Activated T-cell treated with anti-CD3 and anti-CD28 coated beads, Interleukin-2, amount 50 U/mL, for 1 hour (primary cell): ENCODE results near the gene TPR.

Experiments
- DNase-seq: peaks from one replicate; pipeline ENCODE4 v3.0.0-alpha.2; 2020

TPR gene

DNA sequence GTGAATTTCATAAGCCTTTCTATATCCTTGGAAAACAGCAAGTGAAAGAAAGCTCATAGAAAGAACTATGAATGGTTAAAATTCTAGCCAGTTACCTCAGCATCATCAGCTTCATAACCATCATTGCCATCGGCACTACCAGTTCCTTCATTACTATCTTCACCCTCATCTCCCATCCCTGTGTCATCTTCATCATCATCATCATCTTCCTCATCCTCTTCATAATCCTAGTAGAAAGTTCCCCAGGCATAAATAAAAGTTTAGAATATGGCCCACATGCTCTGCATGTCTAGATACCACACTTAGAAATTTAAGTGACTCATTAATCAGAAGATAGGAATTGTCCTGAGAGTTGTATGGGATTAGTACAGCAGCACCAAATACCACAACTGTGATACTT, 49.0 kb downstream of the TPR start:
- DNase-seq, result no peak

GRCh38 chr1:186325239-186325638, 49.8 kb downstream of the TPR start:
- DNase-seq, result no peak

DNA sequence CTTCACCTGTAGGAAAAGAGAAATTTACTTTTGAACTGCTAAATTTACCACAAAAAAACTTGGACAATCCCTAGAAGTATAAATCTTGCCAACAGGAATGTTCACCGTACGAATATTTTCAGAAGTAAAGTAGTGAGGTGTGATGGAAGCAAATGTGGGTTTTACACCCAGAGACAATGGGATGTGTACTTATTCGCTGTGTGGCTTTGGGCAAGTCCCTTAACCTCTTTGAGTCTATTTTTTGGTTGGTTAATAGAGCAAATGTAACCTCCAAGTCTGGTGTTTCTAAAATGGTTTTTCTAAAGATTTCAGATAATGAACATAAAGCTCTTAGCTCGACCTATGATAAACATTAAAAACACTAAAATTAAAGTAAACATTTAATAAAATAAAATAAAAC, 51.2 kb downstream of the TPR start:
- no peak for DNase-seq

DNA sequence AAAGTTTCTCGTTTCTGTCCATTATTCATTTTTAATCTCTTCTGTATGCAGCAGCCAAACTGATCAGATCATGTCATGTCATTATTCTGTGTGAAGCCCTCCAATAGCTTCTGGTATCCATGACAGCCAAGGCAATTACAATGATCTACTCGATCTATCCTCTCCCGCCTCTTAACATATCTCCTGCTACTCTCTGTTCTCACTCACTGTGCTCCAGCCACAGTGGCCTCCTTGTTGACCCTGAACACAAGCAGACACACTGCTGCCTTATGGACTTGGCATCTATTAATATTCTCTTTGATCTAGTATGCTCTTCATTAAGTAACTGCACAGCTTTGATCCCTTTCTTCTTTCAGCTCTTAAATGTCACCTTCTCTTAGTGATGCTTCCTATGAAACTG, 59.5 kb downstream of the TPR start:
- DNase-seq, result no peak

GRCh38 chr1:186311375-186312051, 63.5 kb downstream of the TPR start:
- DNase-seq, result no peak

GRCh38 chr1:186310307-186310706, 64.7 kb downstream of the TPR start:
- DNase-seq, result no peak

DNA sequence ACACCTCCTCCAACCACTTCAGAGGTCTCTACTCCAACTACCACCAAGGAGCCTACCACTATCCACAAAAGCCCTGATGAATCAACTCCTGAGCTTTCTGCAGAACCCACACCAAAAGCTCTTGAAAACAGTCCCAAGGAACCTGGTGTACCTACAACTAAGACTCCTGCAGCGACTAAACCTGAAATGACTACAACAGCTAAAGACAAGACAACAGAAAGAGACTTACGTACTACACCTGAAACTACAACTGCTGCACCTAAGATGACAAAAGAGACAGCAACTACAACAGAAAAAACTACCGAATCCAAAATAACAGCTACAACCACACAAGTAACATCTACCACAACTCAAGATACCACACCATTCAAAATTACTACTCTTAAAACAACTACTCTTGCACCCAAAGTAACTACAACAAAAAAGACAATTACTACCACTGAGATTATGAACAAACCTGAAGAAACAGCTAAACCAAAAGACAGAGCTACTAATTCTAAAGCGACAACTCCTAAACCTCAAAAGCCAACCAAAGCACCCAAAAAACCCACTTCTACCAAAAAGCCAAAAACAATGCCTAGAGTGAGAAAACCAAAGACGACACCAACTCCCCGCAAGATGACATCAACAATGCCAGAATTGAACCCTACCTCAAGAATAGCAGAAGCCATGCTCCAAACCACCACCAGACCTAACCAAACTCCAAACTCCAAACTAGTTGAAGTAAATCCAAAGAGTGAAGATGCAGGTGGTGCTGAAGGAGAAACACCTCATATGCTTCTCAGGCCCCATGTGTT, 66.6 kb downstream of the TPR start:
- DNase-seq, result no peak

DNA sequence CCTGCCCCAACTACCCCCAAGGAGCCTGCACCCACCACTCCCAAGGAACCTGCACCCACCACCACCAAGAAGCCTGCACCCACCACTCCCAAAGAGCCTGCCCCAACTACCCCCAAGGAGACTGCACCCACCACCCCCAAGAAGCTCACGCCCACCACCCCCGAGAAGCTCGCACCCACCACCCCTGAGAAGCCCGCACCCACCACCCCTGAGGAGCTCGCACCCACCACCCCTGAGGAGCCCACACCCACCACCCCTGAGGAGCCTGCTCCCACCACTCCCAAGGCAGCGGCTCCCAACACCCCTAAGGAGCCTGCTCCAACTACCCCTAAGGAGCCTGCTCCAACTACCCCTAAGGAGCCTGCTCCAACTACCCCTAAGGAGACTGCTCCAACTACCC, 67.6 kb downstream of the TPR start:
- DNase-seq, result no peak

- no peak for DNase-seq
Measured at GRCh38 chr1:186306533-186306932, 68.5 kb downstream of the TPR start.

DNA sequence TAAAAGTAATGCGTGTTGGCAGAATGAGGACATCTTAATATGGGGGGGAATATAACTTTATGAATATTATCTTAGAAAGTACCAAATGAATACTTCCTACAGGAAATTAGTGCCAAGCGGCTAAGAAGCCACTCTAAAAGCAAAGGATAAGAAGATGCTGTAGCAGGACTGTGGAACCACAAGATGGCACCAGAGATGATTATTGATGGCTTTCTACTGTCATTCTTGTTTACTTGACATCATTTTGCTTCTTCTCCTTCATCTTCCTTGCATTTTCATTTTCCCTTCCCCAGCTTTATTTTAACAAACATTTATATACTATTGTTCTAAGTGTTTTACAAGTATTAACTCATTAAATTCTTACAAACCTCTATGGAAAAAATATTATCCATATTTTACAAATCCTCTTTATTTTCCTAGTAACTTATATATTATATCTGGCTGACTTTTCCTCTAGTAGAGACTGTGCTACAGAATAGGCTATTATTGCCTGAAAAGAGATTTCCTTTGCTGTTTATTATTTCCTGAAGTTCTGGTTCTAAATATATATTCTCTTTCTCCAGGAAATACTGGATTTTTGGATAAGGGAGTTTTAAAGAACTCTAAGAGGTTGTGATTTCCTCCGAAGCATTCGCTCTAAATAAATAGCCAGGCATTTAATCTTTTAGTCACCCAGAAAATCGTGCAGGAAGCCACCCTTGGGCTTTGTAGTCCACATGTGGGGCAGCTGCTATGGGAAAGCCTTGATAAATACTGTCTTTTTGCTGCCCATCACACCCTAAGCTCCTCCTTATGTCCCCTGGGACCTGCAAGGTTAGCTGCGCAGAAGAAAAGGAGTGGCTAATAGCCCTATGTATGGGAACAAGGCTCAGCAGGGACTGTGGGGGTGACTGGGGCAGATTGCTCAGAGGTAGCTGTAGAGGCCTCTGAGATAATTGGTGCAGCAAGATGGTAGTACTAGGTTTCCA, 69.8 kb downstream of the TPR start:
- DNase-seq, result no peak

DNA sequence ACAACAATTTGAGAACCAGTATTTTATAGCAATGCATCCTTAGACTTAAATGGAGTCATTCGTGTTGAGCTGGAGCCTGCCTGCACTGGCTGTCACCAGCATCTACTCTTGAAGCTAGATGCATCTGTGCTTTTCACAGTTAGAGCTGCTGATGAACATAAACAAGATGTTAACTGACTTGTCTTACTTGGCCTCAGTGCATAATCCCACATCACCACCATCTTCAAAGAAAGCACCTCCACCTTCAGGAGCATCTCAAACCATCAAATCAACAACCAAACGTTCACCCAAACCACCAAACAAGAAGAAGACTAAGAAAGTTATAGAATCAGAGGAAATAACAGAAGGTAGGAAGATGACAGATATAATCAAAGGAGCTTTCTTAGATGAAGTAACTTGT, 71.1 kb downstream of the TPR start:
- no peak for DNase-seq

GRCh38 chr1:186302381-186302920, 72.6 kb downstream of the TPR start:
- DNase-seq, result no peak

- no peak for DNase-seq
Measured at GRCh38 chr1:186301448-186301847, 73.6 kb downstream of the TPR start.

GRCh38 chr1:186300056-186300455, 75.0 kb downstream of the TPR start:
- DNase-seq, result no peak

GRCh38 chr1:186299570-186299969, 75.5 kb downstream of the TPR start:
- no peak for DNase-seq

GRCh38 chr1:186298851-186299250, 76.2 kb downstream of the TPR start:
- no peak for DNase-seq

- DNase-seq, result no peak
Measured at GRCh38 chr1:186297439-186298045, 77.5 kb downstream of the TPR start.

GRCh38 chr1:186295980-186296379, 79.1 kb downstream of the TPR start, which contains the start of gene PRG4:
PRG4 (plus strand) TSS chr1:186296279.
- DNase-seq, result no peak

- DNase-seq, result no peak
Measured at GRCh38 chr1:186292875-186293274, 82.2 kb downstream of the TPR start.

DNA sequence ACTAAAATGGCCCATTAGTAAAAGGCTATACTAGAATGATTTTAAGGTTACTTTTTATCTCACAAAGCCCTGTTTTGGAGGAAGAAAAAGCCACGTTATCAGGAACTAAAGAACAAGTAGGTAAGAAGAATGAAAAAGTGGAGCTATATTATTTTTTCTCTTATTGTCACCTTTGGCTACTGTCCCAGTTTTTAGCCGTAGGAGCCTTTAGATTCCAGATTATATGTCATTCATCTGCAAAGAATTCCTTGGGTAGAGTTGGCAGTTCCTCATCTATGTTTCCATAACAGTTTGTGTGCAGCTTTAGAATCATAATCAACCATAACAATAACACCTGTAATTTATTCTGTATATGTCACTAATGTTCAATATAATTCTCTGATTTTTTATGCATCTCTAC, 83.8 kb downstream of the TPR start:
- no peak for DNase-seq

- DNase-seq, result no peak
Measured at GRCh38 chr1:186289943-186290545, 85.0 kb downstream of the TPR start.
